ENCODE results near the gene ENHO.

Gene ENHO

GRCh38 chr9:34522971-34523797 lies at the start of gene ENHO:
ENHO (minus strand) TSS chr9:34522990; CDS start chr9:34521695, 1,295 bp downstream.
- DNase-seq, result peak; percentile 77

GRCh38 chr9:34572092-34572491 lies 49.3 kb upstream of the ENHO start:
- no peak for DNase-seq

- no peak for DNase-seq
Measured at GRCh38 chr9:34571481-34571810, 48.7 kb upstream of the ENHO start.

- no peak for DNase-seq
Measured at GRCh38 chr9:34570809-34571480, 48.2 kb upstream of the ENHO start.

- peak; percentile 14 for DNase-seq
Measured at GRCh38 chr9:34570376-34570775, 47.6 kb upstream of the ENHO start.

- peak; percentile 61 for DNase-seq
Measured at GRCh38 chr9:34568774-34569173, 46.0 kb upstream of the ENHO start.

- no peak for DNase-seq
Measured at GRCh38 chr9:34568133-34568532, 45.3 kb upstream of the ENHO start.

GRCh38 chr9:34566972-34567371 lies 44.2 kb upstream of the ENHO start:
- DNase-seq, result no peak

- no peak for DNase-seq
Measured at GRCh38 chr9:34566322-34566721, 43.5 kb upstream of the ENHO start.

GRCh38 chr9:34565856-34566255 lies 43.1 kb upstream of the ENHO start:
- DNase-seq, result no peak

- no peak for DNase-seq
Measured at GRCh38 chr9:34564617-34565016, 41.8 kb upstream of the ENHO start.

GRCh38 chr9:34563262-34563661 lies 40.5 kb upstream of the ENHO start:
- no peak for DNase-seq

- no peak for DNase-seq
Measured at GRCh38 chr9:34562135-34562745, 39.5 kb upstream of the ENHO start.

GRCh38 chr9:34560599-34561214 lies 37.9 kb upstream of the ENHO start:
- no peak for DNase-seq

GRCh38 chr9:34559624-34560455 lies 37.0 kb upstream of the ENHO start:
- no peak for DNase-seq

- no peak for DNase-seq
Measured at GRCh38 chr9:34558919-34559623, 36.3 kb upstream of the ENHO start.

GRCh38 chr9:34558364-34558763 lies 35.6 kb upstream of the ENHO start:
- DNase-seq, result no peak

- DNase-seq, result no peak
Measured at GRCh38 chr9:34557426-34558321, 34.9 kb upstream of the ENHO start.

- DNase-seq, result no peak
Measured at GRCh38 chr9:34556949-34557348, 34.2 kb upstream of the ENHO start.

- DNase-seq, result no peak
Measured at GRCh38 chr9:34555936-34556525, 33.2 kb upstream of the ENHO start.

- DNase-seq, result no peak
Measured at GRCh38 chr9:34555500-34555899, 32.7 kb upstream of the ENHO start.

Data from NCI-H2171 treated with DMSO at 0.1 percent for 48 hours (cell line).